Caco-2 (cell line): ENCODE measurements around the gene SMYD2. TPM values are rescaled to one million over a fixed set of nuclear protein-coding genes. Genes with fewer than 3 reads are reported as not detected.

Experiments
- BruUV-seq: library from RNA; stranded (reverse); fragments of 400-500 nt; replicated peaks from 2 replicates; lab custom pipeline; 2021; lab: Mats Ljungman, UMichigan
- CTCF ChIA-PET: fragments of 300-600 bp; sonication (Branson Sonifier 250); formaldehyde crosslinking; loops from one replicate; lab custom pipeline; 2022; ENCODE audit warnings: antibody characterized with exemption; lab: Charles Lee
- POLR2A ChIA-PET: fragments of 300-600 bp; sonication (Branson Sonifier 250); formaldehyde crosslinking; loops from one replicate; lab custom pipeline; 2022; ENCODE audit warnings: antibody characterized with exemption; lab: Charles Lee
- DNase-seq, 2 experiments: peaks; one replicate each; pipeline versions ENCODE4 v3.0.0 to v3.0.0-alpha.2; 2020 to 2022
- H3K27me3 ChIP-seq: replicated peaks from 2 replicates; pipeline ENCODE4 v1.6.0; 2011; ENCODE audit warnings: low read length; ENCODE audit not compliant: control insufficient read depth, insufficient read depth
- H3K36me3 ChIP-seq: 2 replicates; pipeline ENCODE4 v1.5.1; 2011; ENCODE audit warnings: low read length; ENCODE audit not compliant: control insufficient read depth, insufficient read depth
- H3K4me1 ChIP-seq: fragments of 250-450 bp; sonication (Bioruptor Pico); 2 replicates; pipeline ENCODE4 v1.5.1; 2020; ENCODE audit warnings: mild to moderate bottlenecking
- H3K4me3 ChIP-seq: 2 replicates; pipeline ENCODE4 v1.5.1; 2011; ENCODE audit warnings: low read depth, mild to moderate bottlenecking, control low read depth, low read length
- H3K9me3 ChIP-seq: fragments of 250-450 bp; sonication (Bioruptor Pico); 2 replicates; pipeline ENCODE4 v1.5.1; 2020; ENCODE audit warnings: mild to moderate bottlenecking, moderate library complexity
- H3K27ac Mint-ChIP-seq: one replicate; pipeline ENCODE4 v1.8.0; 2022; ENCODE audit warnings: mixed read lengths; ENCODE audit not compliant: unreplicated experiment
- H3K27me3 Mint-ChIP-seq: one replicate; pipeline ENCODE4 v1.8.0; 2022; ENCODE audit warnings: mixed read lengths; ENCODE audit not compliant: insufficient read depth, unreplicated experiment
- H3K36me3 Mint-ChIP-seq: one replicate; pipeline ENCODE4 v1.8.0; 2022; ENCODE audit warnings: mild to moderate bottlenecking, mixed read lengths; ENCODE audit not compliant: insufficient read depth, unreplicated experiment
- H3K4me1 Mint-ChIP-seq: one replicate; pipeline ENCODE4 v1.8.0; 2022; ENCODE audit warnings: low read depth, mixed read lengths; ENCODE audit not compliant: unreplicated experiment
- H3K4me3 Mint-ChIP-seq: one replicate; pipeline ENCODE4 v1.8.0; 2022; ENCODE audit warnings: mild to moderate bottlenecking, moderate library complexity, mixed read lengths; ENCODE audit not compliant: unreplicated experiment
- H3K9me3 Mint-ChIP-seq: one replicate; pipeline ENCODE4 v1.8.0; 2022; ENCODE audit warnings: mixed read lengths; ENCODE audit not compliant: unreplicated experiment
- CTCF ChIP-seq, 2 experiments: fragments of 200-600 bp in 1 of 2; IDR thresholded peaks; 1 replicate in 1 of 2; 2 replicates in 1 of 2; pipeline versions ENCODE4 v1.5.1 to v1.8.0; 2011 to 2022; ENCODE audit warnings: antibody characterized with exemption in 1 of 2, control low read depth in 1 of 2, inconsistent platforms in 1 of 2, low read depth in 1 of 2, low read length in 1 of 2, mild to moderate bottlenecking in 1 of 2, moderate library complexity in 1 of 2; ENCODE audit not compliant: insufficient read depth in 1 of 2, severe bottlenecking in 1 of 2, unreplicated experiment in 1 of 2
- intact Hi-C: fragments of 100-400 bp; cut with micrococcal nuclease; formaldehyde crosslinking; loops from one replicate; pipeline ENCODE4 v1.10.0; 2022; ENCODE audit not compliant: unreplicated experiment
- total RNA-seq: library from RNA; stranded (reverse); gene quantifications from 2 replicates; pipeline ENCODE4 v1.2.3, GENCODE V29; 2022

Gene SMYD2
- total RNA-seq, 1 experiment from 2014 or later = 182 TPM

GRCh38 chr1:214377485-214377884 is 96.5 kb downstream of the SMYD2 start:
- Histone ChIP-seq H3K4me1 (peaks cover 48% of the 10 kb centered on the region), H3K27me3 (no peaks in the 10 kb centered on the region), H3K9me3 (no peaks in the 10 kb centered on the region), H3K4me3 (no peak overlapping the region), H3K36me3 (no peaks in the 10 kb centered on the region; the same call in none of the 2 replicates)
- Mint-ChIP-seq H3K4me3 (peak overlapping the region; percentile 30), H3K4me1 (peaks cover 40% of the 10 kb centered on the region), H3K36me3 (peaks cover 97% of the 10 kb centered on the region), H3K27me3 (no peaks in the 10 kb centered on the region), H3K27ac (peak overlapping the region; percentile 77), H3K9me3 (no peaks in the 10 kb centered on the region)
- DNase-seq = no peak
- ChIA-PET POLR2A (no interaction called here), CTCF (no interaction called here)
- TSS peak; percentile 49 for BruUV-seq
- TF ChIP-seq CTCF (IDR thresholded peaks at IDR 0.05; ENCODE audit: insufficient read depth in 1 of 2, low read depth in 1 of 2, low read length in 1 of 2, severe bottlenecking in 1 of 2, unreplicated experiment in 1 of 2) = no peak
- intact Hi-C loops = no loop called here

GRCh38 chr1:214377886-214378285 is 96.9 kb downstream of the SMYD2 start:
- no peaks in the 10 kb centered on the region for H3K27me3 Mint-ChIP-seq
- no peaks in the 10 kb centered on the region; the same call in none of the 2 replicates for H3K36me3 ChIP-seq
- CTCF ChIA-PET = interaction anchor here (0.6 kb wide), 1 partner anchor 164 kb away, joined by 3 read pairs; no protein-coding TSS in a partner anchor
- DNase-seq = peak in 1 of 2 experiments; percentile 24
- intact Hi-C loops = no loop called here
- no peaks in the 10 kb centered on the region for H3K9me3 Mint-ChIP-seq
- peaks cover 48% of the 10 kb centered on the region for H3K4me1 ChIP-seq
- H3K36me3 Mint-ChIP-seq = peaks cover 97% of the 10 kb centered on the region
- POLR2A ChIA-PET = no interaction called here
- peak overlapping the region; percentile 77 for H3K27ac Mint-ChIP-seq
- no peak for TF ChIP-seq CTCF (IDR thresholded peaks at IDR 0.05; ENCODE audit: insufficient read depth in 1 of 2, low read depth in 1 of 2, low read length in 1 of 2, severe bottlenecking in 1 of 2, unreplicated experiment in 1 of 2)
- no peaks in the 10 kb centered on the region for H3K27me3 ChIP-seq
- peaks cover 40% of the 10 kb centered on the region for H3K4me1 Mint-ChIP-seq
- H3K9me3 ChIP-seq = no peaks in the 10 kb centered on the region
- H3K4me3 Mint-ChIP-seq = peak overlapping the region; percentile 30
- BruUV-seq = no TSS peak
- no peak overlapping the region for H3K4me3 ChIP-seq

GRCh38 chr1:214378492-214378891 is 97.5 kb downstream of the SMYD2 start:
- Mint-ChIP-seq H3K4me3 (no peak overlapping the region), H3K4me1 (peaks cover 40% of the 10 kb centered on the region), H3K27me3 (no peaks in the 10 kb centered on the region), H3K27ac (peak overlapping the region; percentile 77), H3K9me3 (no peaks in the 10 kb centered on the region), H3K36me3 (peaks cover 97% of the 10 kb centered on the region)
- intact Hi-C loops = no loop called here
- Histone ChIP-seq H3K27me3 (no peaks in the 10 kb centered on the region), H3K36me3 (no peaks in the 10 kb centered on the region; the same call in none of the 2 replicates), H3K9me3 (no peaks in the 10 kb centered on the region), H3K4me1 (peaks cover 48% of the 10 kb centered on the region), H3K4me3 (no peak overlapping the region)
- CTCF ChIA-PET = interaction anchor here (0.6 kb wide), 1 partner anchor 164 kb away, joined by 3 read pairs; no protein-coding TSS in a partner anchor
- DNase-seq = no peak
- POLR2A ChIA-PET = no interaction called here
- BruUV-seq = no TSS peak
- TF ChIP-seq CTCF (IDR thresholded peaks at IDR 0.05; ENCODE audit: insufficient read depth in 1 of 2, low read depth in 1 of 2, low read length in 1 of 2, severe bottlenecking in 1 of 2, unreplicated experiment in 1 of 2) = no peak
